Hindlimb muscle (tissue), 1 donor: Measurements from ENCODE around the gene OSBPL7. TPM values are rescaled to one million over a fixed set of nuclear protein-coding genes. Genes with fewer than 3 reads are reported as not detected.

ENCODE experiments used
- DNase-seq: peaks from one replicate; pipeline ENCODE4 v3.0.0-alpha.2; 2013
- polyA plus RNA-seq: library from polyadenylated mRNA; unstranded; fragments of 120-200 nt; gene quantifications from one replicate; pipeline ENCODE4 v1.2.1, GENCODE V29; 2013; ENCODE audit not compliant: insufficient read length

Gene OSBPL7
- polyA plus RNA-seq, 1 donor, result 16.1 TPM

DNA sequence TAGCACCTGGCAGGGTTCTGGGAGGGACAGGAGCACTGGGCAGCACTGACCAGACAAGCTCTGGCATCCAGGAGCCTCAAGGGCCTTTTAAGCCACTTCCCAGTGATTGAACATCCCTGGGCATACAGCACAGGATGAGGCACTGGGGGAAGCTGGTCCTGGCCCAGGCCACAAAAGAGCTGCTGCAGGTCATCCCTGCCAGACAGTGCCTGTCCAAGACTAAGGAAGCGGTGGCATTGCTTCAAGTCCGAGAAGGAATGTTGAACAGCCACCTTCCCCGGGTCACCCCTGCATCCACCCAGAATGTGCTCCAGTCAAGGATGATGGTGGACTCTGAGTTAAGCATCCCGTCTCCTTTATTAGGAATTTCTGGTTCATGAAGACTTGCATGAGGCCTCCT, 1.2 kb upstream of the OSBPL7 start:
- DNase-seq, result no peak

- no peak for DNase-seq
These were observed 567 bp downstream of the OSBPL7 start for GRCh38 chr17:47821031-47821423.

- no peak for DNase-seq
These were observed 1.4 kb downstream of the OSBPL7 start for GRCh38 chr17:47820033-47820789.

DNA sequence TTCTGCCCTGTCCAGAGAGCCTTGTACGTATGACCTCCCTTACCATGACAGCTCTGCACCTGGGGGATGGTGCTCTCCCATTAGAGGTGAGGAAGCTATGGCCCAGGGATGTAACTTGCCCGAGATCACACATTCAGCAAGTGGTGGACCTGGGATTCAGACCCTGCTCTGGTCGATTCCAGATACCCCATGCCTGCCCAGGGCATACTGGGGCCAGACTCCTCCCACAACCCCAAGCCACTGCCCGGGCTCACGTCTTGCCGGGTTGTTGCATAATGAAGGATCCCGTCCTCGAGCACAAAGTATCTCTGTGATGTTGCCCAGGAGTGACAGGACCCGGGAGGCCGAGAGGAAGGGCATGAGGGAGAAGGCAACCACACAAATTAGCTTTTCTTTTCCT, 2.1 kb downstream of the OSBPL7 start:
- DNase-seq, result no peak

DNA sequence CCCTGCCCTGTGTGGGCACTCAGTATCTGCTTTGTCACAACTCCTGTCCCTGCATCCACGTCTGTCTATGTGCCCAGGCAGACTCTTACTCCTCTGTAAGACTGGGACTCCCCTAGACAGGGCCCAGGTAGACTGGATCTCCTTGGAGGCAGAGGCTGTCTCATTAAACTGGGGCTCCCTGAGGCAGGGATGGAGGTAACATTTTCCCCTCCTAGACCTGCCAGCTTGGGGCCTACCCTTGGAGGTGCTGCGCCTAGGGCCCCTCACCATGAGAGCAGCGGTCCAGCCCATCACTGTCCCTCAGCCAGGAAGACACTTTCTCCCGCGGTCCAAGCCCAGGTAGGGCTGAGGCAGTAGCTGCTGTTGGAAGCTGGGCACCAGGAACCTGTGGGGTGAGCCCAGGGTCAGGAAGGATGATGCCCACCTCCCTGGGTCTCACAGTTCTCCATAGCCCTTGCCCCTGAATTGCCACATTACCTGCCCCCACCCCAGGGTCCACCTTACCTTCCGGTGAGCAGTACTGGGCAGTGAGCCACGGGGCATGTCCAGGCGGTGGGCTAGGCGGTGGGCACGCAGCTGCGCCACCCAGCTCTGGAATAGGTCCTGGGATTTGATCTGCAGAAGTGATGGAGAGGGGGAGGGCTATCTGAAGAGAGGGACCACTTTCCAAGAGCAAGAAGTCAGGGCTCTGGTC, 3.4 kb downstream of the OSBPL7 start:
- DNase-seq, result no peak

GRCh38 chr17:47816947-47817346, 4.6 kb downstream of the OSBPL7 start:
- no peak for DNase-seq

DNA sequence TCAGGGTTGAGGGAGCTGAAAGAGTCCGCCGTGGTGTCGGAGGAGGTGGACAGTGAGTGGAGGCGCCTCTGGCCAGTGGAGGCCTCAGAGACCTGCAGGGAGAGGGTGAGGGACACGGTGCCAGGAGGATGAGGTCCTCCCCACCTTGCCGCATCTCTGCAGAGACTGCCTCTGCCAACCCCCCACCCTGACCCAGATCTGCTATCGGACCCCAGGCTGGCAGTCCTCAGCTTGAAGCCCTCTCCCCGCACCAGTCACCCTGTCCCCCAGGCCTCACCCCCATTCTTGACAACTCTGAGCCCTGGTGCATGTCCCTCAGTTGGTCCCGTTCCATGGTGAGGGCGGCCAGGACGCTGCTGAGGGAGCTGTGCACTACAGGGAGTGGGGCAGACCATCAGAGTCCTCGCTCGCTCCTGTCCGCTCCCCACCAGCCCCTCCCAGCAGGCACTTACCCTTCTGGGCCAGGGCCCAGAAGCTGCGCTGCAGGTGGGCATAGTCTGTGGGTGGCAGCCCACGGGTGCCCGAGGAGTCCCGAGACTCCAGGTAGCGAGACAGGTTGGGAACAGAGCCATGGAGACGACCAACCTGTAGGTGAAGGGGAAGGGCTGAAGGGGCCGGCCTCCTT, 5.4 kb downstream of the OSBPL7 start:
- DNase-seq, result no peak

DNA sequence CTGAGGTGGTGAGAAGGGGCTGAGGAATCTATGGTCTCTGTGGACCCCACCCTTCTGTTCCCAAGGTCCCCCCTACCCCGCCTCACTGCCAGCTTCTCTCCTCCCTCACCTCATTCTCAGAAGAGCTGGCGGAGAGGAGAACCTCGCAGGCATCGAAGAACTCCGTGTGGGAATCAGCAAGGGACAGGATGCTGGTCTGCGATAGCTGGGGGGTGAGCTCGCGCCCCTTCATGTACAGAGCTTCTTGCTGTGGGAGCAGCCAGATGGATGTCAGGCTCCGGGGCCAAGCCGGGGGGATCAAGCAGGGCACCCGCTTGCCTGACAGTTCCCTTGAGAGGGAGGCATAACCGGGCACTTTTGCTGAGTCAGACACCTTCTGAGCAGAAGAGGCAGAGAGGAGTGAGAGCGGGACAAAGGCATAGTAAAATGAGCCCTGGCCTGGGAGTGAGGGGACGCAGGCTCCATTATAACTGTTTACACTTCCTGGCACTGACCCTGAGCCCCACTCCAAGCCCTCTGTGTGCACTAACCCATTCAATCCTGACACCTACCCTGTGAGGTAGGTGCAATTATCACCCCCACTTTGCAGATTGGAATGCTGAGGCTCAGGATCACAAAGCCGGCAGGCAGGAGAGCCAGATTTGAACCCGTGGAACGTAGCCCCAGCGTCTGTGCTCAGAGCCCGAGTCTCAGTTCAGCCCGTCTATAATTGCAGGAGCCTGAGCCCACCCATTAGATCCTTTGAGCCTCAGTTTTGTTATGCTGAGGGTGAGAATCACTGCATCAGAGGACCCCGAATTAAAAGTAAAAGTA, 6.3 kb downstream of the OSBPL7 start:
- DNase-seq, result no peak

DNA sequence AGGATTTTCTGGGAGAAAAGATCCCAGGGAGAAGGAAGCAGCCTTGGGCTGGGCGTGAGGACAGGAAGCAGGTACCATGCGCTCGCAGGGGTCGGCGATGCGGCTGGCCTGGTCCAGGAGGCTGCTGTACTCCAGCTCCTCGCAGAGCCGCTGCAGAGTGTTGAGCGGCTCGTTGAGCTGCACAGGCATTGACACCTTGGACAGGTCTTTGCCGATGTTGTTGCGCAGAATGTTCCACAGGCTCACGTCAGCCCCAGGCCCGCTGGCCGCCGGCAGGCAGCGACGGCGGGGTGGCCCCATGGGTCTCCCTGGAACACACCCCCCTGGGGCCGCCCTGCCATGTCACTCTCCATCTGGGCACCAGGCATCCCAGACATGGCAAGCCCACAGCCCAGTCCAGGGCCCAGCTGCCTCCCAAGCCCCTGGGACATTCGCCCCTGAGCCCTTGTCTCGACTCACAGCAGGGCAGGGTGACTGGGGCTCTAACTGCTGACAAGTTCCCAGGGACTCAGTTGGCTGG, 8.0 kb downstream of the OSBPL7 start:
- no peak for DNase-seq

- no peak for DNase-seq
These were observed 8.5 kb downstream of the OSBPL7 start for GRCh38 chr17:47813077-47813476.

GRCh38 chr17:47812146-47812920, 9.3 kb downstream of the OSBPL7 start:
- DNase-seq, result no peak

- no peak for DNase-seq
These were observed 9.9 kb downstream of the OSBPL7 start for GRCh38 chr17:47811709-47812108.

GRCh38 chr17:47810901-47811635, 10.5 kb downstream of the OSBPL7 start:
- no peak for DNase-seq

DNA sequence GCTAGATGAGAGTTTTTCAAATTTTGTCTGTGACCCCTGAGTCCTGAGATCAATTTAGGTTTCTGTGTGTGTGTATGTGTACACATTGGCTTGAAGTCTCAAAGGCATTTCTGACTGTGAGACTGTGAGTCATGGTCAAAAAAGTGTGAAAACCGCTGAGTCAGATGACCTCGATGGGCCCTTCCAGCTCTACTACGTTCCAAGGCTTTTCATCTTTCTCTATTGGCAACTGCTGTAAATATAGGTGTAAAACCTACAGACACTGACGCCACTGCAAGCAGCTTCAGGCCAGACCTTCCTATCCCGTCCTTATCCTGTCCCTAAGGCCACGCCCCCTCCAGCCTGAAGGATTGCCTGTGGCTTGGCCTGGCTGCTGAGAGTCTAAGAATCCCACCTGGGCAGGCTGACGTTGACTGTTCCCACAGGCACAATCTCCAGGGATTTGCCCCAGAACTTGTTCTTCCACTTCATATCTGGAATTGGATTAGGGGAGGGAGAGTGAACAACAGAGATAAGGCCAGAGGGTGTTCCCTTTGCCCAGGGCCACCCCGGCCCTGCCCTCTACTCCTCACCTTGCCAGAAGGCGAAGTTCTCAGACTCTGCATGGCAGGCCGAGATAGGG, 11.3 kb downstream of the OSBPL7 start:
- no peak for DNase-seq

GRCh38 chr17:47808830-47809480, 12.6 kb downstream of the OSBPL7 start:
- DNase-seq, result no peak

DNA sequence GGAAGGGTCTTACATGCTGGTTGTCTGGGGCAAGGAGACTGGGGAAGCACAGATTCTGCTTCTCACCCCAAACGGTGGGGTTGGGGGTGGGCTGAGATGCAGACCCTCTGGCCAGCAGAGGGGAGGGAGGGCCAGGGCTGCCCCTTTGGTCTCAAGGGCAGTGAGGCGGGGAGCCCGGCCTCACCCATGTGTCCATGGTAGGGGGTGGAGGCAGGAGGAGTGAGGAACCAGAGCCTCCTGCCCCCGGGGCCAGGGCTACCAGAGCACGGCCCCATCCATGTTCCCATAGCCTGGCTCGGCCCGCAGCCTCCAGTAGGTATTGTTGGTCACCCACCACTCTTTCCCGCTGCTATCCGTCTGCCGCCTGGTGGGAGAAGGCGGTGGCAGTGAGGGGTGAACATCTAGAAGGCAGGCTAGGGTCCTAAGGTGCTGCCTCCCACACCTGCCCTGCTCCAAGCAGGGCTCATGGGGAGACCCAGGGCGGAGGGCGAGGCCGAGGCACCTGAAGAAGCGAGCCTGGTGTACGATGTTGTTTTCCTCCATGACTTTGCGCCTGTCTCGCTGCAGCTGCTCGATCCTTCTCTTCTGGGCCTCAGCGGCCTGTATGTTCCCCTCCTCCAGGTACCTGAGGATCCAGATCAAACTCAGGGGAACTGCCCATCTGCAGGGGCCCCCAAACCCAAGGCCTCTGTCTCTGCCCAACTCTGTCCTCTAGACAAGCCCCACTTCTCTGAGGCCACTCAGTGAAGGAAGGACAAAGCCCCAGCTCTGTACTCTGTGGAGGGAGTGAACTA, 13.4 kb downstream of the OSBPL7 start:
- no peak for DNase-seq

DNA sequence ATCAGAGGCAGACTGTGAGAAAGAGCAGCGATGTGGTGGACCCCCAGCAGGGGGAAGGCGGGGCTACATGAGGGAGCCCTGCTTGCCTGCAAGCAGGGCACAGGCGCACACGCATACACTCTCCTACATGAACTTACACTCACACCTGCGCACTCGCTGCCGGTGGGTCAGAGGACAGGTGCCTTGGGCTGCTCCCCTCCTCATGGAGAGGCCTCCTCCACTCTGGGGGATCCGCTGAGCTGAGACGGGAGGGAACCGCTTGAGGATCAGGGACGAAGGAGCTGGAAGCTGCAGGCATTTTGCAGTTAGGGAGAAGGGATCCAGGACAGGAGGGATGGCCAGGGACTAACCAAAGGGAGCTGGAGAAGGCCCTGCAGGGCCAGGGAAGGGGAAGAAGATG, 14.2 kb downstream of the OSBPL7 start:
- no peak for DNase-seq

GRCh38 chr17:47806913-47807255, 14.7 kb downstream of the OSBPL7 start:
- no peak for DNase-seq
